SH-SY5Y (cell line): ENCODE measurements around the gene EXOSC5.

Experiments
- GATA2 ChIP-seq: IDR thresholded peaks from 2 replicates; pipeline ENCODE4 v1.6.1; 2011; ENCODE audit warnings: mild to moderate bottlenecking, low read depth, low read length
- GATA3 ChIP-seq: IDR thresholded peaks from 2 replicates; pipeline ENCODE4 v1.6.1; 2011; ENCODE audit warnings: low read depth, mild to moderate bottlenecking, low read length, moderate library complexity

- no peak for TF ChIP-seq GATA2
- no peak for TF ChIP-seq GATA3
Observed at GRCh38 chr19:41376998-41377365, 20.2 kb downstream of the EXOSC5 start.
